DOHH2 (cell line): Measurements from ENCODE around the gene KCNIP4.

Experiments used
- CTCF ChIP-seq: fragments of 200-600 bp; sonication (generic); IDR thresholded peaks from one replicate; pipeline ENCODE4 v1.5.1; 2014; ENCODE audit warnings: antibody characterized with exemption, mild to moderate bottlenecking, low read depth, low read length; ENCODE audit not compliant: poor library complexity, severe bottlenecking
- EZH2phosphoT487 ChIP-seq: fragments of 200-600 bp; sonication (generic); IDR thresholded peaks from 2 replicates; pipeline ENCODE4 v1.6.1; 2017; ENCODE audit warnings: borderline replicate concordance, mild to moderate bottlenecking, antibody characterized with exemption, low read length, moderate library complexity, mixed read lengths

- no peak for TF ChIP-seq CTCF
- TF ChIP-seq EZH2phosphoT487, result no peak
These were observed 284.2 kb downstream of the KCNIP4 start for GRCh38 chr4:21664355-21664754.
